ENCODE measurements around the gene NINJ2. TPM values are rescaled to one million over a fixed set of nuclear protein-coding genes. Genes with fewer than 3 reads are reported as not detected.

Gene NINJ2
- total RNA-seq, 4 donors from 2014 or later: 7.6 to 20.9 (median 12.6) TPM

DNA sequence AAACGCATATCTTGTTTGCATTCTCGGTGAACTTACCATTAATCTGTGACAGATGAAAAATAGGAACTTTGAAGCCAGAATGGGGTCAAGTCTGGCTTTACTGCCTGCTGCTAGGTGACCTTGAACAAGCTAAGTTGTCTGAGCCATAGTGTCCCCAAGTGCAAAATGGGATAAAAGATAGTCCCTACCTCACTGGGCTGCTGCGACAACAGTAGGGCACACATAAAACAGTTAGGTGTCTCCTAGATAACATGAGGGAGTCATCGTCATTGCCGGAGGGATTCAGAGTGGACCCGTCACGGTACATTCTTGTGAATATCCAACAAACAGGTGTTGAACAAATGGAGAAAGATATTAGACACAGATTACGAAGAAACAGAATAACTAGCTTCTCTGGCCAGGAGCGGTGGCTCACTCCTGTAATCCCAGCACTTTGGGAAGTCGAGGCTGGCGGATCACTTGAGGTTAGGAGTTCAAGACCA is 71.2 kb downstream of the NINJ2 start:
- no peak for DNase-seq (ENCODE audit: low spot score in 2 of 2)
- no peaks in the 10 kb centered on the region for H3K9me3 ChIP-seq
- no peak overlapping the region for H3K27ac ChIP-seq
- no peaks in the 10 kb centered on the region for H3K27me3 ChIP-seq
- H3K4me1 ChIP-seq: peaks cover 16% of the 10 kb centered on the region
- TF ChIP-seq POLR2A (IDR thresholded peaks at IDR 0.05) (no peak), POLR2AphosphoS5 (IDR thresholded peaks at IDR 0.05) (no peak), EP300 (IDR thresholded peaks at IDR 0.05) (no peak)
- TF ChIP-seq, protein P1, sequence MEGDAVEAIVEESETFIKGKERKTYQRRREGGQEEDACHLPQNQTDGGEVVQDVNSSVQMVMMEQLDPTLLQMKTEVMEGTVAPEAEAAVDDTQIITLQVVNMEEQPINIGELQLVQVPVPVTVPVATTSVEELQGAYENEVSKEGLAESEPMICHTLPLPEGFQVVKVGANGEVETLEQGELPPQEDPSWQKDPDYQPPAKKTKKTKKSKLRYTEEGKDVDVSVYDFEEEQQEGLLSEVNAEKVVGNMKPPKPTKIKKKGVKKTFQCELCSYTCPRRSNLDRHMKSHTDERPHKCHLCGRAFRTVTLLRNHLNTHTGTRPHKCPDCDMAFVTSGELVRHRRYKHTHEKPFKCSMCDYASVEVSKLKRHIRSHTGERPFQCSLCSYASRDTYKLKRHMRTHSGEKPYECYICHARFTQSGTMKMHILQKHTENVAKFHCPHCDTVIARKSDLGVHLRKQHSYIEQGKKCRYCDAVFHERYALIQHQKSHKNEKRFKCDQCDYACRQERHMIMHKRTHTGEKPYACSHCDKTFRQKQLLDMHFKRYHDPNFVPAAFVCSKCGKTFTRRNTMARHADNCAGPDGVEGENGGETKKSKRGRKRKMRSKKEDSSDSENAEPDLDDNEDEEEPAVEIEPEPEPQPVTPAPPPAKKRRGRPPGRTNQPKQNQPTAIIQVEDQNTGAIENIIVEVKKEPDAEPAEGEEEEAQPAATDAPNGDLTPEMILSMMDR (IDR thresholded peaks at IDR 0.05): no peak
- no peak overlapping the region for H3K4me3 ChIP-seq
- no peaks in the 10 kb centered on the region for H3K36me3 ChIP-seq
- WGBS: 81% methylated on average over 11 of the region's 11 CpGs

DNA sequence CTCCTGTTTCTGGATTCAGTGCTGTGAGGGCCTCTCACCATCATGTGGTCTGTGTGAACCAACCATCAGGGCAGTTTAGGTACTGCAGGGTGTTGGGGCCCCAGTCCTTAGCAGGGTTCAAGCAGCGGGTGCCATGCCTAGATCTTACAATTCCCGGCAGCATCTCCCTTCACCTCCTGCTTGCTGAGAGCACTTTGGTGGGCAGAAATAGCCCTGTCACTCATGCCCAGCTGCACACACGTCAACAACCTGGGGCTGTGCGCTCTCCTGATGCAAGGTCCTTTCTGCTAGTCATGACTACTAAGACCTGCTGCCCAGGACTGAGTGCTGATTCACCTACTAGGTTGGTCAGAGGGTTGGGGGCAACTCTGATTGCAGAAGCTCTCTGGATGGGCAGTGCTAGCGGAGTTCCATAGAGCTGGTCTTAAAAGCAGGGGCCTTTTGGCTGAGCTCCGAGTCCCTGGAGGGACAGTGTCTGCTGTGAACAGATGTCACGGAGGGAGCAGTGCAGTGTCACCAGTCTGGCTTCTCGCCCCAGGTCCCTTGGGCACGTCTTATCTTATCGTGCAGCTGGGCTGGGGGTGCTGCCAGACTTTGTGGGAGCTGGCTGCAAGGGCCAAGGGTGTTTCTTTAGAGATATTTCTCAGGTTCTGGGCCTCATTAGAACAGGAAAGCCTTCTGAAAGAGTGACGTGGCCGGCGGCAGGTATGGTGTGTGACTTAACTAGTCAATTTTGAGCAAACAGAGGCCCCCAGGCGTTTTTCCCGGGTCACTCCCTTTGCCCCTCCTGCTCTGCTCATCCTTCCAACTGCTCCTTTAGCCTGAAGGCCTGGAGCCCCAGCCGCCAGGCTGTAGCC is 71.8 kb downstream of the NINJ2 start:
- H3K27ac ChIP-seq: no peak overlapping the region
- no peaks in the 10 kb centered on the region for H3K36me3 ChIP-seq
- 64% methylated on average over 14 of the region's 16 CpGs for WGBS
- TF ChIP-seq POLR2A (IDR thresholded peaks at IDR 0.05) (no peak), POLR2AphosphoS5 (IDR thresholded peaks at IDR 0.05) (no peak)
- H3K27me3 ChIP-seq: no peaks in the 10 kb centered on the region
- peak in 1 of 2 donors; percentile 14 for DNase-seq (ENCODE audit: low spot score in 2 of 2)
- H3K9me3 ChIP-seq: no peaks in the 10 kb centered on the region
- H3K4me3 ChIP-seq: no peak overlapping the region
- H3K4me1 ChIP-seq: peaks cover 16% of the 10 kb centered on the region

DNA sequence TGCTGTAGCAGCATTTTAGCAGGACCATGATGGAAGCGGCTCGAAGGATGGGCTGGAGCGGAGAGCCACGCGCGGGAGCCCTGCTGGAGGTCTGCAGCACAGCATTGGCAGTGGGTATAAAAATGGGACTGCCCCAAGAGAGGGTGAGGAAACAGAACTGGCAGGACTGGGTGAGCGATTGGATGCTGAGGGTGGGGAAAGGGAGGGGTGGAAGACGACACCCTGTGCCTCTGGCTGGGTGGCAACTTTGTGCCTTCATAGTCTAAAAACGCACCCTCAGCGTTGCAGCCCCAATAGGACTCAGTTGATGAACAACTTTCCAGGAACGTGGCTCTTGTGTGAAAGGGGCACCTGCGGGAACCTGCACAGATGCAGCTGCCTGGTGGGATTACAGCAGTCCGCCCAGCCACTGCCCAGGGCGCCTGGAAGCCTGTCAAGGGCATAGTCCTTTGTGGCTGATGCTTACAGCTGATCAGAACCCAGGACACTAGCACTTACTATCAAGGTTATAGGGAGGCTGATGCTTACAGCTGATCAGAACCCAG is 73.0 kb downstream of the NINJ2 start:
- DNase-seq (ENCODE audit: low spot score in 2 of 2): peak in 1 of 2 donors; percentile 55
- WGBS: 55% methylated on average over 12 of the region's 14 CpGs
- H3K4me3 ChIP-seq: no peak overlapping the region

DNA sequence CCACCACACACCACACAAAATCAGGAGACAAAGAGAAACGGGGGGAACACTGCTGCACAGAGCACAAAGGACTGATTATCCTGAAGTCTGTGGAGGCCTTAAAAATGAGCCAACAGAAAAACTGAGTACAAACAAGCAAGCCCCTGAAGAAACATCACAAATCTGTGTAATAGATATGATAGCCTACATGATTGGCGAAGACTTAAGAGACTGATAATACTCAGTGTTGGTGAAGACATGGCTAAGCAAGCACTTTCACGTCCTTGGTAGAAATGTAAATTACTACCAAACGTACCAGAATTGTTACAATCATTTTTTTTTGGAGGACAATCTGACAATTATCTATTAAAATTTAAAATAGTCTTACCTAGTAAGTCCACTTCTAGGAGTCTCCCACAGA is 74.6 kb downstream of the NINJ2 start:
- no peak for DNase-seq (ENCODE audit: low spot score in 2 of 2)
- H3K27ac ChIP-seq: no peak overlapping the region
- 93% methylated on average over 4 of the region's 4 CpGs for WGBS
- no peak for TF ChIP-seq POLR2AphosphoS5 (IDR thresholded peaks at IDR 0.05)
- TF ChIP-seq POLR2A (IDR thresholded peaks at IDR 0.05): no peak
- TF ChIP-seq, protein P1 (IDR thresholded peaks at IDR 0.05): no peak
- TF ChIP-seq EP300 (IDR thresholded peaks at IDR 0.05): no peak
- peaks cover 16% of the 10 kb centered on the region for H3K4me1 ChIP-seq
- no peaks in the 10 kb centered on the region for H3K36me3 ChIP-seq
- no peaks in the 10 kb centered on the region for H3K9me3 ChIP-seq
- no peaks in the 10 kb centered on the region for H3K27me3 ChIP-seq
- H3K4me3 ChIP-seq: no peak overlapping the region

More for the DNA sequence above, 73.0 kb downstream of the NINJ2 start:
- Histone ChIP-seq H3K4me1 (peaks cover 16% of the 10 kb centered on the region), H3K27ac (no peak overlapping the region), H3K36me3 (no peaks in the 10 kb centered on the region), H3K27me3 (no peaks in the 10 kb centered on the region), H3K9me3 (no peaks in the 10 kb centered on the region)
- TF ChIP-seq POLR2A (IDR thresholded peaks at IDR 0.05) (no peak), POLR2AphosphoS5 (IDR thresholded peaks at IDR 0.05) (no peak), EP300 (IDR thresholded peaks at IDR 0.05) (no peak)
- TF ChIP-seq, protein P1 (IDR thresholded peaks at IDR 0.05): no peak

DNA sequence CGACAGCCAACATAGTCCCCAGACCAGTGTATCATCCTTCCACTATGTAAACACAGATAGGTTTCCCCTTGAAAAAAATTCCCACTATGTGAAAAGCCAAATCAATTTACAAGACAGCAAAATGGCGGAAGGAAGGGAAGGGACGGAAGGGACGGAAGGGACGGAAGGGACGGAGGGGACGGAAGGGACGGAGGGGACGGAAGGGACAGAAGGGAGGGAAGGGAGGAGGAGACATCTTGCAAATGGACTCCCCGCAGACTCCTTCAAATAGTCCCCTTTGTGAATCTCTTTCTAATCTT is 75.3 kb downstream of the NINJ2 start:
- H3K27me3 ChIP-seq: no peaks in the 10 kb centered on the region
- WGBS: 97% methylated on average over 10 of the region's 10 CpGs
- TF ChIP-seq POLR2A (IDR thresholded peaks at IDR 0.05): no peak
- TF ChIP-seq, protein P1 (IDR thresholded peaks at IDR 0.05): no peak
- no peak for TF ChIP-seq POLR2AphosphoS5 (IDR thresholded peaks at IDR 0.05)
- TF ChIP-seq EP300 (IDR thresholded peaks at IDR 0.05): no peak
- no peak for DNase-seq (ENCODE audit: low spot score in 2 of 2)
- no peaks in the 10 kb centered on the region for H3K9me3 ChIP-seq
- H3K4me1 ChIP-seq: peaks cover 16% of the 10 kb centered on the region
- no peak overlapping the region for H3K4me3 ChIP-seq
- H3K36me3 ChIP-seq: no peaks in the 10 kb centered on the region
- no peak overlapping the region for H3K27ac ChIP-seq
